Measurements from ENCODE around the gene FRA10AC1.
"Not testable (repeated sequence)": the region's sequence is repeated elsewhere in the genome, so short reads cannot be mapped to it uniquely, and the experiment has no call there.

Gene FRA10AC1

GRCh38 chr10:93697207-93697606, 5.2 kb downstream of the FRA10AC1 start:
- Histone ChIP-seq H3K9me3 (ENCODE audit: control insufficient read depth, insufficient read depth, low read length) (no peaks in the 10 kb centered on the region), H3K4me3 (ENCODE audit: low read length) (no peak overlapping the region), H3K4me2 (ENCODE audit: low read length) (no peak overlapping the region), H3K27ac (ENCODE audit: low read depth, low read length) (no peak overlapping the region), H3K27me3 (ENCODE audit: control insufficient read depth, low read length) (no peaks in the 10 kb centered on the region), H3K4me1 (ENCODE audit: control insufficient read depth, low read length) (peaks cover 15% of the 10 kb centered on the region), H3K36me3 (ENCODE audit: control insufficient read depth, low read length) (peaks cover 51% of the 10 kb centered on the region), H3K79me2 (ENCODE audit: control insufficient read depth, low read length) (peaks cover 20% of the 10 kb centered on the region), H4K20me1 (ENCODE audit: control insufficient read depth, insufficient read depth, low read depth, low read length) (no peaks in the 10 kb centered on the region), H3K9me2 (replicated peaks; ENCODE audit: control insufficient read depth, low read length) (no peaks in the 10 kb centered on the region), H3F3A (ENCODE audit: control insufficient read depth, insufficient read depth) (no peaks in the 10 kb centered on the region)
- TF ChIP-seq, protein P1, sequence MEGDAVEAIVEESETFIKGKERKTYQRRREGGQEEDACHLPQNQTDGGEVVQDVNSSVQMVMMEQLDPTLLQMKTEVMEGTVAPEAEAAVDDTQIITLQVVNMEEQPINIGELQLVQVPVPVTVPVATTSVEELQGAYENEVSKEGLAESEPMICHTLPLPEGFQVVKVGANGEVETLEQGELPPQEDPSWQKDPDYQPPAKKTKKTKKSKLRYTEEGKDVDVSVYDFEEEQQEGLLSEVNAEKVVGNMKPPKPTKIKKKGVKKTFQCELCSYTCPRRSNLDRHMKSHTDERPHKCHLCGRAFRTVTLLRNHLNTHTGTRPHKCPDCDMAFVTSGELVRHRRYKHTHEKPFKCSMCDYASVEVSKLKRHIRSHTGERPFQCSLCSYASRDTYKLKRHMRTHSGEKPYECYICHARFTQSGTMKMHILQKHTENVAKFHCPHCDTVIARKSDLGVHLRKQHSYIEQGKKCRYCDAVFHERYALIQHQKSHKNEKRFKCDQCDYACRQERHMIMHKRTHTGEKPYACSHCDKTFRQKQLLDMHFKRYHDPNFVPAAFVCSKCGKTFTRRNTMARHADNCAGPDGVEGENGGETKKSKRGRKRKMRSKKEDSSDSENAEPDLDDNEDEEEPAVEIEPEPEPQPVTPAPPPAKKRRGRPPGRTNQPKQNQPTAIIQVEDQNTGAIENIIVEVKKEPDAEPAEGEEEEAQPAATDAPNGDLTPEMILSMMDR (IDR thresholded peaks at IDR 0.05; ENCODE audit: low read depth, low read length, poor library complexity, severe bottlenecking): peak; percentile 39
- TF ChIP-seq EZH2phosphoT487 (IDR thresholded peaks at IDR 0.05; ENCODE audit: borderline replicate concordance, low read length): no peak

- not testable (repeated sequence) for H3K27ac ChIP-seq (ENCODE audit: low read depth, low read length); H3K9me2 ChIP-seq (replicated peaks; ENCODE audit: control insufficient read depth, low read length); H3K4me3 ChIP-seq (ENCODE audit: low read length); H3K4me2 ChIP-seq (ENCODE audit: low read length); H4K20me1 ChIP-seq (ENCODE audit: control insufficient read depth, insufficient read depth, low read depth, low read length); H3K27me3 ChIP-seq (ENCODE audit: control insufficient read depth, low read length); H3F3A ChIP-seq (ENCODE audit: control insufficient read depth, insufficient read depth); H3K9me3 ChIP-seq (ENCODE audit: control insufficient read depth, insufficient read depth, low read length)
- H3K79me2 ChIP-seq (ENCODE audit: control insufficient read depth, low read length): peaks cover 14% of the 10 kb centered on the region
- H3K4me1 ChIP-seq (ENCODE audit: control insufficient read depth, low read length): peaks cover 13% of the 10 kb centered on the region
- H3K36me3 ChIP-seq (ENCODE audit: control insufficient read depth, low read length): peaks cover 56% of the 10 kb centered on the region
Measured at GRCh38 chr10:93696582-93696981, 5.8 kb downstream of the FRA10AC1 start.

DNA sequence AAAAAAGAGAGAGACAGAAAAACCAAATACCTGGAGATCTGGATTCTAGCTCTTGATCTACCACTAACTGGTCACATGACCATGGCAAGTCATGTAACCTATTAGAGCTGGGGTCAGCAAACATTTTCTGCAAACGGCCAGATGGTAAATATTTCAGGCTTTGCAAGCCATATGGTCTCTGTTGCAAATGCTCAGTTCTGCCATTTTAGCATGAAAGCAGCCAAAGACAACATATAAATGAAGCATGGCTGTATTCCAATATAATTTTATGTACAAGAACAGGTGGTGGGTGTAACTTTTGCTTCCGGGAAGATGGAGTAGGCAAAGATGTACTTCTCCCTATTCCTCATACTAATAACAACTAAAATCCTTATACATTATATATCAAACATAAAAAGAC, 6.7 kb downstream of the FRA10AC1 start:
- no peaks in the 10 kb centered on the region for H4K20me1 ChIP-seq (ENCODE audit: control insufficient read depth, insufficient read depth, low read depth, low read length)
- H3K4me3 ChIP-seq (ENCODE audit: low read length): no peak overlapping the region
- H3K4me2 ChIP-seq (ENCODE audit: low read length): no peak overlapping the region
- H3K9me2 ChIP-seq (replicated peaks; ENCODE audit: control insufficient read depth, low read length): no peaks in the 10 kb centered on the region
- H3F3A ChIP-seq (ENCODE audit: control insufficient read depth, insufficient read depth): no peaks in the 10 kb centered on the region
- TF ChIP-seq EZH2phosphoT487 (IDR thresholded peaks at IDR 0.05; ENCODE audit: borderline replicate concordance, low read length): no peak
- TF ChIP-seq, protein P1 (IDR thresholded peaks at IDR 0.05; ENCODE audit: low read depth, low read length, poor library complexity, severe bottlenecking): no peak
- H3K36me3 ChIP-seq (ENCODE audit: control insufficient read depth, low read length): peaks cover 59% of the 10 kb centered on the region
- no peaks in the 10 kb centered on the region for H3K9me3 ChIP-seq (ENCODE audit: control insufficient read depth, insufficient read depth, low read length)
- no peaks in the 10 kb centered on the region for H3K27me3 ChIP-seq (ENCODE audit: control insufficient read depth, low read length)
- no peak overlapping the region for H3K27ac ChIP-seq (ENCODE audit: low read depth, low read length)
- peaks cover 5% of the 10 kb centered on the region; the same call in 1 of the 2 replicates for H3K79me2 ChIP-seq (ENCODE audit: control insufficient read depth, low read length)
- H3K4me1 ChIP-seq (ENCODE audit: control insufficient read depth, low read length): peaks cover 5% of the 10 kb centered on the region

DNA sequence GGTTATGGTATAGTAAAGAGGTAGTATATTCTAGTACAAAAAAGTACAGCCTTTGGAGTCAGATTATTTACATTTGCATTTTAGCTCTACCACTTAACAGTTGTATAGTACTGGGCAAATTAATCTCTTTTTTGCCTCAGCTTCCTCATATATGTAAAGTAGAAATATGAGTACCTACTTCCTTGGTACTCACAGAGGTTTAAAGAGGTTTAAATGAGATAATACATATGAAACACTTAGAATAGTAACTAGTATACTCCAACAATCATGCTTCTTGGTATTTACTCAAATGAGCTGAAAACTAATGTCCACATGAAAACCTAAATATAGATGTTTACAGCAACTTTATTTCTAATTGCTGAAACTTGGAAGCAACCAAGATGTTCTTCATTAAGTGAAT, 14.7 kb downstream of the FRA10AC1 start:
- TF ChIP-seq EZH2phosphoT487 (IDR thresholded peaks at IDR 0.05; ENCODE audit: borderline replicate concordance, low read length): no peak
- TF ChIP-seq, protein P1 (IDR thresholded peaks at IDR 0.05; ENCODE audit: low read depth, low read length, poor library complexity, severe bottlenecking): no peak

More for the DNA sequence above, 14.7 kb downstream of the FRA10AC1 start:
- no peaks in the 10 kb centered on the region for H3K4me1 ChIP-seq (ENCODE audit: control insufficient read depth, low read length)
- no peaks in the 10 kb centered on the region for H3K27me3 ChIP-seq (ENCODE audit: control insufficient read depth, low read length)
- H3K9me2 ChIP-seq (replicated peaks; ENCODE audit: control insufficient read depth, low read length): no peaks in the 10 kb centered on the region
- H4K20me1 ChIP-seq (ENCODE audit: control insufficient read depth, insufficient read depth, low read depth, low read length): no peaks in the 10 kb centered on the region
- no peaks in the 10 kb centered on the region for H3K79me2 ChIP-seq (ENCODE audit: control insufficient read depth, low read length)
- H3K9me3 ChIP-seq (ENCODE audit: control insufficient read depth, insufficient read depth, low read length): no peaks in the 10 kb centered on the region
- no peak overlapping the region for H3K4me3 ChIP-seq (ENCODE audit: low read length)
- no peak overlapping the region for H3K27ac ChIP-seq (ENCODE audit: low read depth, low read length)
- H3F3A ChIP-seq (ENCODE audit: control insufficient read depth, insufficient read depth): no peaks in the 10 kb centered on the region
- H3K36me3 ChIP-seq (ENCODE audit: control insufficient read depth, low read length): peaks cover 28% of the 10 kb centered on the region
- no peak overlapping the region for H3K4me2 ChIP-seq (ENCODE audit: low read length)
